Stimulated activated CD4-positive, alpha-beta T cell treated with anti-CD3 and anti-CD28 coated beads, Interleukin-4, amount 100 ng/mL, for 4 hours (primary cell): ENCODE results near the gene LRRC2.
A peak's percentile ranks its signal among the peaks of the same experiment; 100 is the strongest.
"Not testable (repeated sequence)": the region's sequence is repeated elsewhere in the genome, so short reads cannot be mapped to it uniquely, and the experiment has no call there.

ENCODE experiments used
- DNase-seq, 2 experiments: peaks; one replicate each; pipeline ENCODE4 v3.0.0-alpha.2; 2020

Gene LRRC2, protein sequence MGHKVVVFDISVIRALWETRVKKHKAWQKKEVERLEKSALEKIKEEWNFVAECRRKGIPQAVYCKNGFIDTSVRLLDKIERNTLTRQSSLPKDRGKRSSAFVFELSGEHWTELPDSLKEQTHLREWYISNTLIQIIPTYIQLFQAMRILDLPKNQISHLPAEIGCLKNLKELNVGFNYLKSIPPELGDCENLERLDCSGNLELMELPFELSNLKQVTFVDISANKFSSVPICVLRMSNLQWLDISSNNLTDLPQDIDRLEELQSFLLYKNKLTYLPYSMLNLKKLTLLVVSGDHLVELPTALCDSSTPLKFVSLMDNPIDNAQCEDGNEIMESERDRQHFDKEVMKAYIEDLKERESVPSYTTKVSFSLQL

DNA sequence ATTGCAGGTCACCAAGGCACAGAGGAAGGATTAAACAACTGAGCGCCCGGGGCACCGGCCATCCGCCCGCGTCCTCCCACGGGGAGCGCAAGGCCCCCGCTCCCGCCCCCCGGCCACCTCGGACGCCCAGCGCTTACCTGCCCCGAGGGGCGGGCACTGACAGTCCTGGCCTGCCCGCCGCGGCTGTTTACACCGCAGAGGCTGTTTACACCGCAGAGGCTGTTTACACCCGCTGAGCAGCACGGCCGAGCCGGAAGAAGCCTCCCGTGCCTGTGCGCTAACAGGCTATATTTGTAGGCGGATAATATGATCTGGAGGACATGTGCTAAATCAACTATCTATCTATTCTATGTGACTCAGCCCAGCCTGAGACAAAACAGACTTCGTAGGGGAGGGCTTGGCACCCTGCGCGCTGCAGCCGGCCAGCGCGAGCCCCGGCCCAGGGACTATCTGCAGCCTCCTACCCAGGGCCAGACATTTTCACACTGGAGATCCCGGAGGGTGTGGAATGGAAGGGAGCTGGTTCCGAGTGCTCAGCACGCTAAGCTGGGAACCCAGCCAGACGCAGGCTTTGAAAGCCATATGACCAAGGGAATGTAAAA lies at the start of gene LRRC2:
LRRC2 (minus strand) TSS at position 263 of the 602 bp plus-strand sequence. CDS start 14,711 bp downstream, outside the sequence.
- peak; percentile 14 to 15 for DNase-seq

DNA sequence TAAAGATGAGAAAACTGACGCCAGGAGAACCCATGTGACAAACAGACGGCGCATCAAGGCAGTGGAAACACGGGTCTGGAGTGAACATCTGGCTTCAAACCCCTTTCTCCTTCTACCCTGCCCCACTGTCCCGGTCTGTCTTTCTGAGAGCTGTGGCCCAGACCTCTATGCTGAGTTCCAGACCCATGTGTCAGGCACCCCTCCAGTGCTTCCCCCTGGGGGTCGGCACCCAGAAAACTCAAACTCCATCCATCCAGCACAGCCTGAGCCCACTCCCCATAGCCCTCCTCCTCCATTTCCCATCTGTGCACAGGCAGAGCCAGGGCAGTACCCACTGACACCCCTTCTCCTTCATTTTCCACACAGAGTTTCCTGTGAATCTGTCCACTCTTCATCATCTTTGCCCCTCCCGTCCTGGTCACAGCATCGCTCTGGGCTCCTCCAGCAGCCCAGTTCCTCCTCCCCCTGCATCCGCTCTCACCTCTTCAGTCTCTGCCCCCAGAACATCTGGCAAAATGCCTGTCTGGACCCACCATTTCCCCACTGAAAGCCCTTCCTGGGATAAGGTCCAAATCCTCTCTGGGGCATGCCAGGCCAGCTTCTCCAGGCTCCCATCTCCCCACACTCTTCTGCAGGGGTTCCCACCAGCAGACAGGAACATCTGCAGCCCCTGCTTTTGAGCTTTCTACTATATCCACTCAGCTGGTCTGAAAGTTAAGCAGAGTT lies 49.1 kb upstream of the LRRC2 start:
- no peak for DNase-seq

DNA sequence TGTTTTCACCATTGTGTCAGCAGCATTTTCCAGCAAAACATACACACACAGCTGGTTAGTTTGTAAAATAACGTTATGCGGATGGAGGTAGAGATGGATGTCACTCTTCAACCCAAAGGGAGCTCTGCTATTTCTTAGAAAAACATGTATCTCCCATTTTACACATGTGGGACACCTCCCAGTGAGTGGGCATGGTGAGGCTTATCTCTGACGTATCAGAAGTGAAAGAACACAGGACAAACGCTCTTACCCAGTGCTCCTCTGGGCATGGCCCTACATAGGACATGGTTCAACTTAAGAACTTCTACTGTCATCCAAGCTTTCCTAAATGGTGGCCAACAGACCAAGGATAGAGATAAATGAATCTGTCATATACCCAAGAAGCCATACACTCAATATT lies 48.3 kb upstream of the LRRC2 start:
- DNase-seq, result no peak

DNA sequence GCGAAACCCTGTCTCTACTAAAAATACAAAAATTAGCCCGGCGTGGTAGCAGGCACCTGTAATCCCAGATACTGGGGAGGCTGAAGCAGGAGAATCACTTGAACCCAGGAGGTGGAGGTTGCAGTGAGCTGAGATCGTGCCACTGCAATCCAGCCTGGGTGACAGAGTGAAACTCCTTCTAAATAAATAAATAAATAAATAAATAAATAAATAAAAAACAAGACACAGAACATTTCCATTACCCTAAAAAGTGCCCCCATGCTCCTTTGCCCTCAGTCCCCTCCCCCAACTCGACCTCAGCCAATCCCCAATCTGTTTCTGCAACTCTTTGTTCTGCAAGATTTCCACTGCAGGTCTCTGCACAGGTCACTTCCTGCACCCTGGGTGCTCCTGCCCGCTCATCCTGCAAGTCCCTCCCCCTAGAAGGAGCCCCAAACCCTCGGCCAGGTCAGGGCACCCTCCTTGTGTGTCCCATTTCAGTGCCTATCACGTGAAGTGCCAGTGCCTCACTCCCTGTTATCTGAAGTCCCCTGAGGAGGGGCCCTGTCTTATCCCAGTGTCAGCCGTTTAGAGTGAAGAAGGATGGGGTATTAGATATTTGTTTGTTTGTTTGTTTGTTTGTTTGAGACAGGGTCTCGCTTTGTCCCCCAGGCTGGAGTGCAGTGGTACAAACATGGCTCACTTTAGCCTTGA lies 47.4 kb upstream of the LRRC2 start:
- no peak for DNase-seq

DNA sequence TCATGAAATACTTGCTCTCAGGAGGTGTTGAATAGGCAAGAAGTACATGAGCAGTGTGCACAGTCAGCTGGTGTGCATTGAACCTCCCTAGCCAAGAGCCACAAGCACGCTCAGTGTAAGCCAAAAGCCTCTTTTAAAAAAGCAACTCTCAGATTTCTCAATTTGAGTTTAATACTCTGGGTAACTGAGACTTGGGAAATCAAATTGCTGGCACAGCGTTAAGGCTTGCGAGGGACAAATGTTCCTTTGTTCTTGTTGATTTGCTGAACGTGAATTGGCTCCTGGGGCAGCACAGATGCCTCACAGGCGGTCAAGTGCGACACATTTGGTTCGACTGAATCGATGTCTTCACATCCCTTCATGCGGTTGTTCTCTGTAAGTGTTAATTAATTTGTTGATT lies 46.2 kb upstream of the LRRC2 start, which contains the start of gene FAM240A:
FAM240A (plus strand) TSS at position 202 of the 400 bp plus-strand sequence; CDS start at position 361, 159 bp downstream.
- DNase-seq, result no peak

DNA sequence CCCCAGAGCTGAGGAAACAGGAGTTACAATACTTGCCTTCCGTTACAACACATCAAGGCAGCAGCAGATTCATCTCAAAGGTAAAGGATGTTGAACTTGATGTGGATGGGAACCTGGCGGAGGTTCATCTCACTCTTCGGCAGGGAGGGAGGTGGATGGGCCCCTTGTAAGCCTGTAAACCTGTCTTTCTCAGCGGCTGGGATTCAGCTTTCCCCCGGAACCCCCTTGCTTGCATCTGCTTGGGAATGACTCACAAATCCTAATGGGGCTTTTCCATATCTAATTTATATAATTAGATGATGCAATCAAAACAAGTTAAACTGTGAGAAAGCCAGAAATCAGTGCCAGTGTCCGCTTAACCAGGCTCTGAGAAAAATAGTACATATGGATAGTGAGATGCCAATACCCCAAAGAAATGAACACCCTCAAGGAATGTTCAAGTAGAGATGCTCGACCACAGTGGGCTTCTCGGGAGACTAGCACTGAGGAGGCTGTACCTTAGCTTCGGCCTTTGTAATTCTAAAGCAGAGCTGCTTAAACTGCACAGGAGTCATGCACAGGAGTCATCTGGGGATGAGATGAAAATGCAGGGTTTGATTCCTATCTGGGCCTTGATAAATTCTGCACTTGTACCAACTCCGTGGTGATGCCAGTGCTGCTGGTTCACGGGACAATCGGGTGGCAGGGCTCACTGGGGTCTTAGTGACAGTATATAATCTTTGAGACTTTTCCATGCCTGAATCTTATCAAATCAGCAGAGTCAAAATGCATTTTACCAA lies 44.0 kb upstream of the LRRC2 start:
- DNase-seq, result no peak

DNA sequence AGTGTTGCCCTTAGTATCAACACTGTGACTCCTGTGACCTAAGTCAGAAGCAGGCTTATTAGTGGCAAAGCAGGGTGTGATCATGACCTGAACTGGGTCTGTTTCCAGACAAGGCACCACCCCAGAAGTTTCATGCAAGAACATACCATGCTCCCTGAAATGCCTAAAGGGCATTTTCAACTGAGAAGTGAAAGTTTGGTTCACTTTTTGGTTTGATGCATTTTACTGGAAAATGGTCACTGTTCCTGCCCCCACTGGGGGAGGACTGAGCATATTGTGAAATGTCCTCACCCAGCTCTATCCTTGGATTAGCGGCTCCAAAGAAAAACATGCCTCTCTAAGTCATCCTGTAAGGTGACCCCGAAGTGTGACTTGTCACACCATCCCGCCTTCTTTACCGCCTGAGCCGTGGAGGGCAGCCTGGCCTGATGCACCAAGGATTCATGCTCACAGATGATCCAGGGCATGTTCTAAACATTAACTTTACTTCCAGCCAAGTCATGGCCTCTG lies 43.2 kb upstream of the LRRC2 start:
- DNase-seq, result no peak

DNA sequence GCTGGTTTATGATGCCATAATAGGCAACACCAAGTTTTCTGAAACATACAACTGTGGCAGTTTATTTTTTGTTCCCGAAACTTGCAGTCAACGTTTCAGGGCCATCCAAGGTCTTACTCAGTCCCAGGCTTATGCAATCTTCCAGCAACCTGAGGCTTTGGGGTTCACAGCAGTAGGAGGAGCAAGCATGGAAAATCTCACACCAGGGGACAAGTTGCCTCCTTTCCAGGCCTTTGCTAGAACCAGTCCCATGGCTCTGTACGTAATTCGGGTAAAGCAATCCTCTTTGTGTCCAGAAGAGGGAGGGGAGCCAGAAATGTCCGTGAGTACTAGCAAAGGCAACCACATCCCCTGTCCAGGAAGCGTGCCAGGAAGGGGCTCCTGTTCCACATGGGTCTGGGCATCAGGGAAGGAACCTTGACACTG lies 41.5 kb upstream of the LRRC2 start:
- no peak for DNase-seq

DNA sequence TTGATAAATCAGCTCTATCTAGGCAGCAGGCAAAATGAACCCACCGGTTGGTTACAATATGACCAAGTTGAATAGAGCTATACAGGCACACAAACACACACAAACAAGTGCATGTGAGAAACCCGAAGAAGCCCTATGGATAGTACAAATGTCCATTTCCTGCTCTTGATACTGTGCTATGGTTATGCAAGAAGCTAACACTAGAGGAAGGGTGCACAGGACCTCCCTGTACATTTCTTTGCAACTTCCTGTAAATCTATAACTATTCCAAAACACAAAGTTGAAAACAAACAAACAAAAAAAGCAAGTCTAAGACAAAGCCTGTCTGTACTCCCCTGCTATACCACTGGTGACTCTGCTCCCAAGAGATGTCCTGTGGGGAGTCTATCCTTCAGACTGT lies 38.0 kb upstream of the LRRC2 start:
- DNase-seq, result no peak

DNA sequence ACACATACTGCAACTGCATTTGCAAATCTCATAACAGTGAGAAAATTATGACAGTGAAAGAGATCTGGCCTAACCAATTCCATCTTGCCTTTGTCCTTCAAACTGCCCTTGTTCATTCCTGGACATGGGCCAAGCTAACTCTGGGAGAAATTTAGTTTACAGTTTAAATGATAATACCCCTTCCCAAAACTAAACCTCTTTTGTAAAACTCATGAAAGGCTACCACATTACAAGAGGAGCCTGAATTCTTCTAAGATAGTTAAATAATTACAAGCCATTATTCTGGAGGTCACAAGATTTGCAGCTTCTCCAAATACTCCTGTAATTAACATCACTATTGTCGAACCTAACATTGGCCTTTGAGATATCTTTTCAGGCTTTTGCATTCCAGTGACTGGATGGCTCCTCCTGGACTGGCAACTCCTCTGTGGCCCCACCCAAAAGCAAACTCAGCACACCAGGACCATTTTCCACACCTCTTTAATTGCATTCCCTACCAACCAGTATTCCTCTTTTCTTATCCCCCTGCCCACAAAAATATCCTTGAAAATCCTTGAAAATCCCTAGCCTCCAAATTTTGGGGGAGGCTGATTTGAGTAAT lies 37.4 kb upstream of the LRRC2 start:
- no peak for DNase-seq

DNA sequence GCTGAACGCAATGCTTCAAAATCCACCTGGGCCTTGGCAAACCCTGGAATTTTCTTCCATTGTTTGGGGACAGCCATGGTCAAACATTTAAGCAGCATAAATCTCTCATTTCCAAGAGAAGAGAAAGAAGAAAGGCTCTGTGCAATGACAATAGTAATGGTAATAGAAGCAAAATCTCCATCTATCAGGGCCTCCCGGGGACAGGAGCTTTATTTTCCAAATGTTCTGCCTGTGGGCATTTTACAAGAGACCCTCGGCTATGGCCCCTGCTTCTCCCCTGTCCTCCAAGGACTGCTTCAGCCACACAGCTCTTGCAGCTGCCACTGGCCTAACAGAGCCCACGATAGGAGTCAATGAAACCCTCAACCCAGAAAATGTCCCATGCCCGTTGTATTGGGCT lies 33.5 kb upstream of the LRRC2 start:
- no peak for DNase-seq

DNA sequence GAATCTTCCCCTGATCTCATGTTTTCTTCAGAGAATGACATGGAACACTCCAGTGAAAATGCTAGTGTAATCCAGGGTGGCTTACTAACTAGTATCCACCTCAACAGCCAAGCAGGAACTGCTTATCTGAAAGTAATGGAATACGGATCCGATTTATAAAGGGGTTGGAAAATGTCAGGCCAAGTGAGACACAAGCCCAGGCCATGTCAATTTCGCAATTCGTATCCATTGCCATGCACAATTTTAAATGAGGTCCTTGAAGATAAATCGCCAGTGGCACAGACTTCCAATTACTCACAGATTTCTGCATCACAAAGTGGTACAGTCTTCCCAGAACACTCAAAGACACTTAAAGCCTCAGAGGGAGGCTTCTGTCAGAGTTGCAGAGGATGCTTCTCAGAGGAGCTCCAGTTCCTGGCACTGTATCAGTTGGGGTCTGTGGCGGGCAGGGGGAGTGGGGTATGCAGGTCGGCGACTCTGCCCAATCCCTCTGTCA lies 29.8 kb upstream of the LRRC2 start:
- DNase-seq, result no peak

DNA sequence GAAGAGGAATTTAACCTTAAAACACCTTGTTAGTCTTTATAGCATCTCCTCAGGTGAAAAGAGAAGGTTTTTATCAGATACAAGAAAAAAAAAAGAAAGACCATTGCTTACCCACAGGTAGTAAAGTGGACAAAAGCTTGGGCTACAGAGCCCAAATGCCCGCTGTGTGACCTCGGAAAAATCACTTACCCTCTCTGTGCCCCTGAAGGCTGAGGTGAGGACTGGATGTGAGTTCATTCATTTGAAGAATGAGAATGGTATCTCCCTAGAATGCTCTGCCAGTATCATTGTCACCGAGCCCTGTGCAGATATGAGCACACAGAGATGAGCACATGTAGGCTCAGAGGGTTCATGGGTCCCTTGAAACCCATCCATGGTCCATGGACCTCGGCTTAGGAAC lies 28.6 kb upstream of the LRRC2 start:
- no peak for DNase-seq

DNA sequence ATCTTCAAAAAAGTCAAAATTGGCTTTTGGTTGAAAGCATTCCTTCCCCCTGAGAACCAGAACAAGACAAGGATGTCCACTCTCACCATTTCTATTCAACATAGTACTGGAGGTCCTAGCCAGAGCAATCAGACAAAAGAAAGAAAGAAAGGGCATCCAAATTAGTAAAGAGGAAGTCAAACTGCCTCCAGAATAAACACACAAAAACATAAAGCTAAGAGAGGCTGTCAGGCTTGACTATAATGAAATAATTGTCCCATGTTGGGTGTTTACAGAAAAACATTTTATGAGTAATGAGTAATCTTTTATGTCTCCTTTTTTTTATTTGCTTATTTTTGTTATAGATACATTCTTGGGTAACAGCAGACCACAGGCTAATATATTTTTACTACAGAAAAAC lies 27.9 kb upstream of the LRRC2 start:
- no peak for DNase-seq

DNA sequence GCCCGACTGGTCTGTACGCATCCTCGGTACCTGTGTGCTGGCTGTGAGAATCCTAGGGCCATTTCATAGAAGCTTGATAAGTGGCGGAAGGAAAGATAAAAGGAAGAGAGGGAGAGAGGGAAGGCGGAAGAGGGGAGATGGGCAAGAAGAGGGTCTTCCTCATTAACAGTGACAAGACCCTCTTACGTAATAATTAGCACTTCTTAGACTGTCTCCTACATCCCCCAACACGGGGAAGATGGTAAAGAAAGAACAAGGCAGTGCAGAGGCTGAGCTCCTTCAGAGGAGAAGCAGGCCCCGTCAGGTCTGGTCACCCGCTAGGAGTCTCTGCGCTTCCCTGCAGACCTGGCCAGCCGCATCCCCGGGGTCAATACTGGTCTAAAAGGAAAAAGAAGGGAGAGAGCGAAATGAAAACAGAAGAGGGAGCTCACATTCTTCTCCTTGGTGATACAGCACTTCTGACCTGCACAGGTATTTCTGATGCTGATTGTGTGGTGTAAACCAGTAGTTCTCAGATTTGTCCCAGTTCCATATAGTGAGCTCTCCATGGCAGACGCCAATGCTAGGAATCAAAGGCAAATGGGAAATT lies 27.3 kb upstream of the LRRC2 start:
- DNase-seq, result no peak

DNA sequence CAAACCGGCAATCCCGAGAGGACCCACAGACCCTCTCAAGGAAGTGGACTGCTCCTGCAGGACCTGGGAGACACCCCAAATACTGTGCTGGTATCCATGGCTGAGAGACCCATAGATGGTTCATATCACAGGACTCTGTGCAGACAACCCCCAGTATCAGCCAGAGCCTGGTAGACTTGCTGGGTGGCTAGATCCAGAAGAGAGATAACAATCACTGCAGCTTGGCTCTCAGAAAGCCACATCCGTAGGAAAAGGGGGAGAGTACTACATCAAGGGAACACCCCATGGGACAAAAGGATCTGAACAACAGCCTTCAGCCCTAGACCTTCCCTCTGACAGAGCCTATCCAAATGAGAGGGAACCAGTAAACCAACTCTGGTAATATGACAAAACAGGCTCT lies 21.2 kb upstream of the LRRC2 start:
- not testable (repeated sequence) for DNase-seq

DNA sequence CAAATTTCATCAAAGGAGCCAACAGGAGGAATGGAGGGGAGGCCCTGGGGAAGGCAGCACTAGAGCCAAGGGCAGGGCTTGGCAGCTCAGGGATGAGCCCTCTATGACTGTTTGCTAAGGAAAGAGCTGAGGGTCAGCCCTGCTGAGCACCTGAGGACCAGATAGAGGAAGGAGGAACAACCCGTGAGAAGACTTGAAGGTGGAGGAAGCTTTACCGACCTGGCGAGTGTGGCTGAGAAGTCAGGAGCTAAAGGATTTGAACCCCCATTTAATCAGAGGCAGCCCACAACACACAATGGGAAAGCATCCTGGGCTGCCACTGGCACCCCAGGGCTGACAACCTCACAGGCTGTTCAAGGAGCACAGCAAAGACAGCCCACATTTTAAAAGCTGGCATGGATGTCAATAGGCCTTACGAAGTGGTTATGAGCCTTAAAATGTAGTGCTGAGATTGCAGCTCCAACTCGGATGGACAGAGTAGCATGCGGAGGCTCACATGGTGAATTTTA lies 20.7 kb upstream of the LRRC2 start:
- no peak for DNase-seq

DNA sequence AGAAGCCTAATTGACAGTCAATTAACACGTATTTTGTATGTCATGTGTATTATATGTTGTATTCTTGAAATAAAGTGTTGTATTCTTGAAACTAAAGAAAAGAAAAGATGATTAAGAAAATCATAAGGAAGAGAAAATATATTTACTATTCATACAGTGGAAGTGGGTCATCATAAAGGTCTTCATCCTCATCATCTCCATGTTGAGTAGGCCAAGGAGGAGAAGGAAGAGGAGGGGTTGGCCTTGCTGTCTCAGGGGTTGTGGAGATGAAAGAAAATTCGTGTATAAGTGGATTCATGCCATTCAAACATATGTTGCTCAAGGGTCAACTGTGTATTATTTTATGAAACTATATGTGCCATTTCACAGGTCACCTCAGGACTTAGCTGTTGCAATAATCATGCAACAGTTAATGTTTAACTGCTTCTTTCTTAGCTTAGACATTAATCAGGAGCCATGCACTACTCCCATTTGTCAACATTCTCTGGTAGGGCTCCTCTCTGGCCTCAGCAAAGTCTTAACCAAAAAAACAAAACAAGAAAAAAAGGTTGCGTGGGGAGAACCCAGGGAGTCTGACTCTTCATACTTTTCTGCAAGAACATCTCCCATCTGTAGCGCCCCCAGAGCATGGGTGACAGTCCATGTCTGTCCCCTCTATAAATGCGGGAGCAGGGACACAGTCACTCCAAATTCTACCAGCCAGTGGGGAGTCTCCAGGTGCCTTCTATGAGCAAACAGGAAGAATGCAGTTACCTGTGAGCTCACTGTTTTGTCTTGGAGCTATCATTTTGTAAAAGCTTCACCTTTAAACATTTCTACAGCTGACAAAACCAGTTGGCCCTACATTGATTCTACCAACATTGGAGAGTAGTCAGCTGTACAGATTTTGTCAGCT lies 19.9 kb upstream of the LRRC2 start:
- no peak for DNase-seq

DNA sequence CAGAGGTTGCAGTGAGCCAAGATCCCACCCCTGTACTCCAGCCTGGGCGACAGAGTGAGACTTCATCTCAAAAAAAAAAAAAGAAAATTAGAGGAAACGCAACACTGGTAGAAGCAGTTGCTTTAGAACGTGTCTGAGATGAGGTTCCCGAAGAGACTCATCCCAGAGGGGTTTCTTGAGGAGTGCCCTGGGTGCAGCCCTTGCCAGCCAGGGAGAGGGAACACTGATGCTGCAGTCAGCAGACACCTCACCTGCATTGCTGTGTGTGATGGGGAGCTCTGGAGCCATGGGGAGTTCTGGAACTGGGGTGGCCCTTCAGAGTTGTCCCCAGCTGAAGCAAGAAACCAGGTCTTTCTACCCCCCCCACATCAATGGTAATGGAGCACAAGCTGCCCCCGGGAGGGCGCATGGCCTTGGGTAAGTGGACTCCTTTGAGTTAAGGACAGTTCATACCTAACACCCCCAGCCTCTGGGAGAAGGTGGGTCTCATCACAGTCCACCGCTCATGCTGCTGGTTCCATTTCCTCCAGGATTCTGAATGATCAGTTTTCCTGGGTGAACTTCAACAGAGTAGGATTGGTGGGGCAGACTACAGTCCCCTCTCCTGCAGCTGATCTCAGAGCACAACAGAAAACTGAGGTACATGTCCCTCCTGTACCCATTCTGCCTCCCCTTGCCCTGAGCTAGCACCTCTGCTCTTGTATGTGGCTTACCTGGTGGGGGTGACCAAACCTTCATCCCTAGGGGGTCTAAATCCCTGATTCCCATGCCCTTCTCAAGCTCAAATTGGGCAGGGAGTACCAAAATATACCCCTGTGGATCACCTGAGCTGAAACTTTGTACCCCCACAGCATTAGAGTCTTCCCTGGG lies 18.7 kb upstream of the LRRC2 start:
- no peak for DNase-seq
